ENCODE measurements around the gene CCNK.

The CCNK gene

DNA sequence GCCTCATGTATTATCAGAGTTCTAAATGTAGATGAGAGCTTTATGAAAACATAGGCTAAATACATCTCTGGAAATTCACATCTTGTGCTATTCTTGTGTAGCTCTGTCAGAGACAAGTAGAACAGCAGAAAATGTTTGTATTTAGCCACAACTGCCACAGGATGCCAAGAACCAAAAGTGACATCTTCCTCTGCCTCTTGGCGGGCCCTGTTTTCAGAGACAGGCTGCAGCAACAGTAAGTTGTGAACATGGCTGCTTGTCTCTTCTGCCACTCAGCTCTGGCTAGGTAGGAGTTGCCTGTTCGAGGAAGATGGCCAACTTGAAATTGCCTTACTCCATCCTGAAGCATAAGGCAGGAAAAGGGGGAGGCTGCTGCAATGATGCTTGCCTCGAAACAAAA, 30.9 kb upstream of the CCNK start:
- WGBS (ENCODE audit: extremely low coverage, insufficient coverage, low lambda C conversion rate) = no CpG with 5 or more reads among the region's 3 CpGs

DNA sequence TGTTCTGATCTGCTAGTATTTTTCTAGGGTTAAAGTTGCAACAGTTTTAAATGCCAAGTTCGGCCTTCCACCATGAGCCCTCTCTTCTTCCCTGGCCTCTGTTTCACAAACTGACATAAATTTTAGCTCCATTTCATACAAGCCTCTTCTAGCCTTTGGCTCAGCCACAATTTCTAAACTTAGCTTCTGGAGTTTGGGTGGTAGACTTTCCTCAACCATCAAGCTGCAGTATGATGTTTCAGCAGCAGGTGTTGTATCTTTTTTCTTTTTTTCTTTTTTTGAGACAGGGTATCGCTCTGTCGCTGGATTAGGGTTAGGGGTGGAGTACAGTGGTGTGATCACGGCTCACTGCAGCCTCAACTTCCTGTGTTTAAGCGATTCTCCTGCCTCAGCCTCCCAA, 30.0 kb upstream of the CCNK start:
- Histone ChIP-seq H3K4me1 (ENCODE audit: control insufficient read depth, low read depth, low read length) (no peaks in the 10 kb centered on the region), H3K27me3 (ENCODE audit: insufficient read depth, low read length, poor library complexity) (no peaks in the 10 kb centered on the region), H4K8ac (ENCODE audit: low read depth, low read length) (no peak overlapping the region), H3K23ac (ENCODE audit: low read length) (no peak overlapping the region), H3K36me3 (ENCODE audit: control insufficient read depth, insufficient read depth, low read length) (peaks cover 4% of the 10 kb centered on the region), H3K79me2 (ENCODE audit: control insufficient read depth, insufficient read depth, low read length) (no peaks in the 10 kb centered on the region), H3K27ac (ENCODE audit: low read depth, low read length) (no peak overlapping the region), H2BK120ac (ENCODE audit: low read depth, low read length) (no peak overlapping the region), H3K4ac (ENCODE audit: low read depth, low read length) (no peak overlapping the region), H2BK5ac (ENCODE audit: low read length) (no peak overlapping the region), H3K4me2 (ENCODE audit: low read length) (no peak overlapping the region), H3K56ac (ENCODE audit: low read length) (no peak overlapping the region), H4K5ac (ENCODE audit: low read length) (no peak overlapping the region), H3K18ac (ENCODE audit: low read length) (no peak overlapping the region), H2AK5ac (ENCODE audit: low read length) (no peak overlapping the region), H3K79me1 (ENCODE audit: low read length) (peaks cover 6% of the 10 kb centered on the region), H3K9ac (ENCODE audit: low read length) (no peak overlapping the region), H2BK15ac (replicated peaks; ENCODE audit: low read depth) (no peak overlapping the region), H3K4me3 (ENCODE audit: low read length) (no peak overlapping the region)
- no peak for DNase-seq
- WGBS (ENCODE audit: extremely low coverage, insufficient coverage, low lambda C conversion rate) = no CpG with 5 or more reads among the region's 5 CpGs

More for the DNA sequence above, 30.9 kb upstream of the CCNK start:
- Histone ChIP-seq H3K4me1 (ENCODE audit: control insufficient read depth, low read depth, low read length) (no peaks in the 10 kb centered on the region), H3K36me3 (ENCODE audit: control insufficient read depth, insufficient read depth, low read length) (peaks cover 4% of the 10 kb centered on the region), H3K56ac (ENCODE audit: low read length) (no peak overlapping the region), H2AK5ac (ENCODE audit: low read length) (no peak overlapping the region), H3K4me3 (ENCODE audit: low read length) (no peak overlapping the region), H3K4ac (ENCODE audit: low read depth, low read length) (no peak overlapping the region), H3K79me2 (ENCODE audit: control insufficient read depth, insufficient read depth, low read length) (no peaks in the 10 kb centered on the region), H3K9ac (ENCODE audit: low read length) (no peak overlapping the region), H3K4me2 (ENCODE audit: low read length) (no peak overlapping the region), H2BK120ac (ENCODE audit: low read depth, low read length) (no peak overlapping the region), H2BK5ac (ENCODE audit: low read length) (no peak overlapping the region), H3K27me3 (ENCODE audit: insufficient read depth, low read length, poor library complexity) (no peaks in the 10 kb centered on the region), H3K27ac (ENCODE audit: low read depth, low read length) (no peak overlapping the region), H3K23ac (ENCODE audit: low read length) (no peak overlapping the region), H3K79me1 (ENCODE audit: low read length) (peaks cover 6% of the 10 kb centered on the region), H3K18ac (ENCODE audit: low read length) (no peak overlapping the region), H2BK15ac (replicated peaks; ENCODE audit: low read depth) (no peak overlapping the region), H4K5ac (ENCODE audit: low read length) (no peak overlapping the region), H4K8ac (ENCODE audit: low read depth, low read length) (no peak overlapping the region)
- DNase-seq = no peak

GRCh38 chr14:99452968-99453367, 28.2 kb upstream of the CCNK start:
- Histone ChIP-seq H3K18ac (ENCODE audit: low read length) (no peak overlapping the region), H4K5ac (ENCODE audit: low read length) (no peak overlapping the region), H2BK120ac (ENCODE audit: low read depth, low read length) (no peak overlapping the region), H3K4ac (ENCODE audit: low read depth, low read length) (no peak overlapping the region), H3K27me3 (ENCODE audit: insufficient read depth, low read length, poor library complexity) (no peaks in the 10 kb centered on the region), H4K8ac (ENCODE audit: low read depth, low read length) (no peak overlapping the region), H3K56ac (ENCODE audit: low read length) (no peak overlapping the region), H2AK5ac (ENCODE audit: low read length) (no peak overlapping the region), H3K79me2 (ENCODE audit: control insufficient read depth, insufficient read depth, low read length) (no peaks in the 10 kb centered on the region), H2BK15ac (replicated peaks; ENCODE audit: low read depth) (no peak overlapping the region), H3K4me3 (ENCODE audit: low read length) (no peak overlapping the region), H3K9ac (ENCODE audit: low read length) (no peak overlapping the region), H3K27ac (ENCODE audit: low read depth, low read length) (no peak overlapping the region), H3K79me1 (ENCODE audit: low read length) (peaks cover 6% of the 10 kb centered on the region), H3K23ac (ENCODE audit: low read length) (no peak overlapping the region), H2BK5ac (ENCODE audit: low read length) (no peak overlapping the region), H3K4me2 (ENCODE audit: low read length) (no peak overlapping the region), H3K36me3 (ENCODE audit: control insufficient read depth, insufficient read depth, low read length) (peaks cover 6% of the 10 kb centered on the region), H3K4me1 (ENCODE audit: control insufficient read depth, low read depth, low read length) (no peaks in the 10 kb centered on the region)
- DNase-seq = no peak
- WGBS (ENCODE audit: extremely low coverage, insufficient coverage, low lambda C conversion rate) = no CpG with 5 or more reads among the region's 4 CpGs

GRCh38 chr14:99454246-99454645, 27.0 kb upstream of the CCNK start:
- no peak overlapping the region for H3K27ac ChIP-seq (ENCODE audit: low read depth, low read length)
- H2BK120ac ChIP-seq (ENCODE audit: low read depth, low read length) = no peak overlapping the region
- no peaks in the 10 kb centered on the region for H3K27me3 ChIP-seq (ENCODE audit: insufficient read depth, low read length, poor library complexity)
- H3K4me2 ChIP-seq (ENCODE audit: low read length) = no peak overlapping the region
- H3K4ac ChIP-seq (ENCODE audit: low read depth, low read length) = no peak overlapping the region
- no peak overlapping the region for H4K5ac ChIP-seq (ENCODE audit: low read length)
- H3K36me3 ChIP-seq (ENCODE audit: control insufficient read depth, insufficient read depth, low read length) = peaks cover 4% of the 10 kb centered on the region
- H3K79me1 ChIP-seq (ENCODE audit: low read length) = peaks cover 3% of the 10 kb centered on the region
- WGBS (ENCODE audit: extremely low coverage, insufficient coverage, low lambda C conversion rate) = no CpG with 5 or more reads among the region's 3 CpGs
- H2BK5ac ChIP-seq (ENCODE audit: low read length) = no peak overlapping the region
- H3K56ac ChIP-seq (ENCODE audit: low read length) = no peak overlapping the region
- no peak for DNase-seq
- no peaks in the 10 kb centered on the region for H3K79me2 ChIP-seq (ENCODE audit: control insufficient read depth, insufficient read depth, low read length)
- no peak overlapping the region for H3K4me3 ChIP-seq (ENCODE audit: low read length)
- H3K23ac ChIP-seq (ENCODE audit: low read length) = no peak overlapping the region
- no peak overlapping the region for H2BK15ac ChIP-seq (replicated peaks; ENCODE audit: low read depth)
- H3K4me1 ChIP-seq (ENCODE audit: control insufficient read depth, low read depth, low read length) = no peaks in the 10 kb centered on the region
- H2AK5ac ChIP-seq (ENCODE audit: low read length) = no peak overlapping the region
- H3K18ac ChIP-seq (ENCODE audit: low read length) = no peak overlapping the region
- no peak overlapping the region for H3K9ac ChIP-seq (ENCODE audit: low read length)
- H4K8ac ChIP-seq (ENCODE audit: low read depth, low read length) = no peak overlapping the region

GRCh38 chr14:99459481-99460100, 21.6 kb upstream of the CCNK start:
- H2AK5ac ChIP-seq (ENCODE audit: low read length) = no peak overlapping the region
- no peak overlapping the region for H3K18ac ChIP-seq (ENCODE audit: low read length)
- no CpG with 5 or more reads among the region's 5 CpGs for WGBS (ENCODE audit: extremely low coverage, insufficient coverage, low lambda C conversion rate)
- no peak overlapping the region for H2BK15ac ChIP-seq (replicated peaks; ENCODE audit: low read depth)
- no peaks in the 10 kb centered on the region for H3K27me3 ChIP-seq (ENCODE audit: insufficient read depth, low read length, poor library complexity)
- no peak overlapping the region for H4K8ac ChIP-seq (ENCODE audit: low read depth, low read length)
- H3K27ac ChIP-seq (ENCODE audit: low read depth, low read length) = no peak overlapping the region
- H3K4me3 ChIP-seq (ENCODE audit: low read length) = no peak overlapping the region
- H3K23ac ChIP-seq (ENCODE audit: low read length) = no peak overlapping the region
- H3K56ac ChIP-seq (ENCODE audit: low read length) = no peak overlapping the region
- H3K79me1 ChIP-seq (ENCODE audit: low read length) = peaks cover 6% of the 10 kb centered on the region
- peaks cover 3% of the 10 kb centered on the region for H3K4me1 ChIP-seq (ENCODE audit: control insufficient read depth, low read depth, low read length)
- no peak overlapping the region for H2BK5ac ChIP-seq (ENCODE audit: low read length)
- H4K5ac ChIP-seq (ENCODE audit: low read length) = no peak overlapping the region
- H3K4me2 ChIP-seq (ENCODE audit: low read length) = no peak overlapping the region
- H3K79me2 ChIP-seq (ENCODE audit: control insufficient read depth, insufficient read depth, low read length) = no peaks in the 10 kb centered on the region
- no peak overlapping the region for H2BK120ac ChIP-seq (ENCODE audit: low read depth, low read length)
- H3K9ac ChIP-seq (ENCODE audit: low read length) = no peak overlapping the region
- no peak overlapping the region for H3K4ac ChIP-seq (ENCODE audit: low read depth, low read length)
- no peak for DNase-seq
- H3K36me3 ChIP-seq (ENCODE audit: control insufficient read depth, insufficient read depth, low read length) = peaks cover 2% of the 10 kb centered on the region

DNA sequence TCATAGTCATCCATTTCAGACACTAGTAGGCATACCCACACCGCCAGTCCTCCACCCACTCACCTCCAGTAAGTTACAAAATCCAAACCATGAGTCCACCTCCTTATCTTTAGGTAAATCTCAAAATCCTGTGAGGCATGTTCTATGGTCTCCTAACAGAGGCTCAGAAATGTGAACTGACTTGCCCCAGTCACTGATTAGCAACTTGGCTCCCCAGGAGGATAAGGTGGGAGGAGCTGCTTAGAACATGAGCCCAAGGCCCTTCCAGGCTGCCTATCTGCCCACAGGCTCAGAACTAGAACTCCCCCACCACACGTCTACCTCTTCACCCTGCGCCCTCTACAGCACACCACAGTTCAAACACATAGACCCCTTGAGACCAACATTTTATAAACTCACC, 20.4 kb upstream of the CCNK start:
- Histone ChIP-seq H3K36me3 (ENCODE audit: control insufficient read depth, insufficient read depth, low read length) (peaks cover 2% of the 10 kb centered on the region), H3K4me2 (ENCODE audit: low read length) (no peak overlapping the region), H3K56ac (ENCODE audit: low read length) (no peak overlapping the region), H4K8ac (ENCODE audit: low read depth, low read length) (no peak overlapping the region), H3K4me1 (ENCODE audit: control insufficient read depth, low read depth, low read length) (peaks cover 3% of the 10 kb centered on the region), H3K4me3 (ENCODE audit: low read length) (no peak overlapping the region), H3K18ac (ENCODE audit: low read length) (no peak overlapping the region), H2BK15ac (replicated peaks; ENCODE audit: low read depth) (no peak overlapping the region), H3K4ac (ENCODE audit: low read depth, low read length) (no peak overlapping the region), H3K9ac (ENCODE audit: low read length) (no peak overlapping the region), H2BK5ac (ENCODE audit: low read length) (no peak overlapping the region), H3K79me2 (ENCODE audit: control insufficient read depth, insufficient read depth, low read length) (no peaks in the 10 kb centered on the region), H3K27me3 (ENCODE audit: insufficient read depth, low read length, poor library complexity) (no peaks in the 10 kb centered on the region), H2AK5ac (ENCODE audit: low read length) (no peak overlapping the region), H3K79me1 (ENCODE audit: low read length) (peaks cover 5% of the 10 kb centered on the region), H2BK120ac (ENCODE audit: low read depth, low read length) (no peak overlapping the region), H4K5ac (ENCODE audit: low read length) (no peak overlapping the region), H3K27ac (ENCODE audit: low read depth, low read length) (no peak overlapping the region), H3K23ac (ENCODE audit: low read length) (no peak overlapping the region)
- peak; percentile 91 for DNase-seq
- no CpG with 5 or more reads among the region's 3 CpGs for WGBS (ENCODE audit: extremely low coverage, insufficient coverage, low lambda C conversion rate)

Data from mesendoderm (in vitro differentiated cells).